ENCODE measurements around the gene UCP3. TPM values are rescaled to one million over a fixed set of nuclear protein-coding genes. Genes with fewer than 3 reads are reported as not detected.

The UCP3 gene
- polyA plus RNA-seq, 5 donors: 1.9 to 3.3 (median 3.1) TPM

DNA sequence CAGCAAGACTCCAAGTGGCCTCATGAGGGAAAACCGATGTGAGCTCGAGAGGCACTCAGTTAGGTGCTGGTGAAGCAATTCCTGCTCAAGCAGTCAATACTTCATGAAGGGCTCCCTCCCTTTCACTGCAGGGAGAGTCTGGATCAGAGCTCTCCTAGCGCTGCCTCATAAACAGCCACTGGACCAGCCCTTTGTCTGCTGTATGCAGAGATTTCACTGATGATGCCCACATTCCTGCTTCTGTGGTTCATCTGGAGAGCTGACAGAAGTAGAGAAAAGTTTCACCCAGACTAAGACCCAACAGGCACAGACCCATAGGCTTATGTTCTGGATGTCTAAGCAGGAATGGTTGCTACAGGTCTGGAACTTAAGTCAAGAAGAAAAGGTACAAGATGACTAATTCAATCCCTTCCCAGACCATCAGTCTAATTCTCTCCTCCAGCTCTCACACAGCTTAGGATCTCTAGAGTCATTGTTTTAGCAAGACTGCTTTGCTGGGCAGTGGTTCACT, 30.3 kb downstream of the UCP3 start:
- DNase-seq: no peak

DNA sequence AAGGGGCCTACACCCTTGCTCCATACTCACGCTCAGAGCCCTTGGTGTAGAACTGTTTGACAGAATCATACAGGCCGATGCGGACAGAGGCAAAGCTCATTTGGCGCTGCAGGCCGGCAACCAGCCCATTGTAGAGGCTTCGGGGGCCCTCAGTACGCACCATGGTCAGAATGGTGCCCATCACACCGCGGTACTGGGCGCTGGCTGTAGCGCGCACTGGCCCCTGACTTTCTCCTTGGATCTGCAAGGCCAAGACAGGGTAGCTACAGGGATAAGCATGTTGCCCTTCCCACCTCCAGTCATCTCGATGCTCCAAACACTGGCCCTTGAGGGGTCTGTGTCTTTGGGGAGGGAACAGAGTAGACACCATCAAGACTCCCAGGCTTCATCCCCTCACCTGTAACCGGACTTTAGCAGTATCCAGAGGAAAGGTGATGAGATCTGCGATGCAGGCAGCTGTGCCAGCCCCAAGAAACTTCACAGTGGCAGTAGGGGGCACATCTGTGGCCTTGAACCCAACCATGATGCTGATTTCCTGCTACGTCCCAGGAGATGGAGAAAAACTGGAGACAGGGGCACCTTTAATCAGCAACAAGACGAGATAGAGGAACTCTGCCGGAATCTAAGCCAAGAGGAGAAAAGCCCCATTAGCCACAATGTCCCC, 30.9 kb downstream of the UCP3 start:
- no peak for DNase-seq

DNA sequence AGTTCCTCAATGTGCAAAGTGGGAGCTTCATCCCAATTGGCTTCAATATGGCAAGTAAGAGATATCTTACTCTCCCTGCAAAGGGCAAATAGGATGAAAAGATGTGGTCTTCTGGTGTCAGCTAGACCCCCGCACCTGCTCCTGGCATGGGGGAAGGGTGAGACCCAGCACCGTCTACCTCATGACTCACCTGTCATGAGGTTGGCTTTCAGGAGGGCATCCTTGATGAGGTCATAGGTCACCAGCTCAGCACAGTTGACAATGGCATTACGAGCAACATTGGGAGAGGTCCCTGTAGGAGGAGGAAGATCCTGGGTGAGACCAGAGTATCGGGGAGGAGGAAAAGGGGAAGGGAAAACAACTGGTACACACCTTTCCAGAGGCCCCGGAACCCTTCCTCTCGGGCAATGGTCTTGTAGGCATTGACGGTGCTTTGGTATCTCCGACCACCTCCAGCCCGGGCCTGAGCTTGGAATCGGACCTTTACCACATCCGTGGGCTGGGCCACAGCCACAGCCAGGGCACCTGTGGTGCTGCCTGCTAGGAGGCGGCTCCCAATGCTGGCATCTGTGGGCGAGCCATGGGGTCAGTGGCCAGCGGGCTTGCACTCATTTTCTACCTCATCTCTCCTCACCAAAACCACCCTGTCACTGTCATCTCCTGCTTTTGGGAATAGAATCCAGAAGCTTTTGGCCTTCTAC, 32.3 kb downstream of the UCP3 start:
- DNase-seq: no peak

DNA sequence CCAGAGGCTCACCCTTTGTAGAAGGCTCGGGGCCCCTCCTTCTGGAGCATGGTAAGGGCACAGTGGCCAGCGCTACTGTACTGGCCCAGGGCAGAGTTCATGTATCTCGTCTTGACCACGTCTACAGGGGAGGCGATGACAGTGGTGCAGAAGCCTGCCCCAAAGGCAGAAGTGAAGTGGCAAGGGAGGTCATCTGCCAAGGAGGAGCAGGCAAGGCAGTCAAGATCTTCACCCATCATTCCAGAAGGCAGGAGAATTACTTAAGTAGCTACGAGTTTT, 33.5 kb downstream of the UCP3 start:
- DNase-seq: no peak

DNA sequence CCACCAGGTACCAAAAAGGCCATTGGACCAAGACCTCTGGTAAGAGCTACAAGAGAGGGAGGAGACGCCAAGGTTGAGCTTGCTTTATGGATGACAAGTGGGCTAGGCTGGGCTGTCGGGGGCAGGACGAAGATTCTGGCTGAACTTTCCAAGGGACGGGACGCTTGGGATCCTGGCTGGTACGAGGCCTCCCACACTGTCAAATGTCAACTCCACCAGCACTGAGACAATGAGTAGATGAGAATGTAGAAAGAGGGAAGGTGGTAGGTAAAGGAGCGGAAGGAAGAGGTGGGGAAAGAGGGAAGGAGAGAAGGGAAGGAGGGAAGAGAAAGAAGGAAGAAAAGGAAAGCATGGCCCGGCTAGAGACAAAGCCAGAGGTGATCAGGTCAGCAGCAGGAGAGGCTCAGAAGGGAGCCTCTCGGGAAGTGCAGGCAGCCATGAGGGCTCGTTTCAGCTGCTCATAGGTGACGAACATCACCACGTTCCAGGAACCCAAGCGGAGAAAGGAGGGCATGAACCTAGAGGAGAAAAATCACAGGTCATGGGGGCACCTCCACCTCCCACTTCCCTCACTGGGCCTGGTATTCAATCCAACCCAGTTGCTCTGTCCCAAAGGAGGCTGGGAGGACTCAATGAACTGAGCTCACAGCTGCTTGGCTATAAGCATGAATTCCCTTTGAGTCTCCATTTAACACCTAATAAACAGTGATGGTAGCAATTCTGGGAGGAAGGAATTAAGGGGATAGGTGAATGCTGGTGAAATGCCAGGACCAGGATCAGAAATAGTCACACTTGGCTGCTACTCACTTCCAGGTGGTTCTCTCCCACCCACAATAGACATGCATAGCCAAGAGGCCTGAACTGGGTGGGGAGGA, 34.0 kb downstream of the UCP3 start:
- no peak for DNase-seq

DNA sequence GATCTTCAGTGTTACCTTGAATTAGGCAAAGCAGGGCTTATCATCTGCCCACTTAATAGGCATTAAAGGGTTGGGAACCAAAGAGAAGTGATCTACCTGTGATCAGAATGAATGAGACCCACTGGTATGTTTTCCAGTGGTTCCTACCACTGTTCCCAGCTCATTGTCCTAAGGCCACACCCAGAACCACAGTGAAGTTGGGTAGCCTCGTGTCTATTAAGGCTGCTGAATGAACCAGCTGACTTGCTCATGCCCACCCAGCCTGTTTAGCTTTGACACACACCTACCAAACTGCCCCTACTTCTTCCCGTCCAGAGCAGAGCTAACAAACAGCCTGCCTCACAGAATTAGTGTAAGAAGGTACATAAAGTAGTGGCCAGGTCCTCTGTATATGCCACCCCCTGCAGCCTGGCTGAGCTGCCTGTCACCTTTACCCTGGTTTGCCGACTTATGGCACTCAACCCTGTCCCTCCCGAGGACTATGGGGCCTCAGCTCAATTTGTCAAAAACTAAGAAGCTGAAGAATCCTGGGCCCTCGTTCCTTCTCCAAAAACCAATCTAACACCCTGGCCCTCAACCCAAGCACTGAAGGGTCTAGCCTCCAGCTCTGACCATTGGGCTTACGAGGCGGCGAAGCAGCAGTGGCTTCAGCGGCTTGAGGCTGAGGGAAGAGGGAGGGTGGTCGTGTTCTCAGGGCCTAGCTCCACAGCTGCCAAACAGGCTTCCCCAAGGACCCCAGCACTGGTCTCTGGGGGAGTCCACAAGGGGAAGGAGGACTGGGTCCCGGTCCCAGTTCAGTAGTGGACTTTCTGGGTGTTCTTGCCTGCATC, 36.0 kb downstream of the UCP3 start:
- DNase-seq: no peak

DNA sequence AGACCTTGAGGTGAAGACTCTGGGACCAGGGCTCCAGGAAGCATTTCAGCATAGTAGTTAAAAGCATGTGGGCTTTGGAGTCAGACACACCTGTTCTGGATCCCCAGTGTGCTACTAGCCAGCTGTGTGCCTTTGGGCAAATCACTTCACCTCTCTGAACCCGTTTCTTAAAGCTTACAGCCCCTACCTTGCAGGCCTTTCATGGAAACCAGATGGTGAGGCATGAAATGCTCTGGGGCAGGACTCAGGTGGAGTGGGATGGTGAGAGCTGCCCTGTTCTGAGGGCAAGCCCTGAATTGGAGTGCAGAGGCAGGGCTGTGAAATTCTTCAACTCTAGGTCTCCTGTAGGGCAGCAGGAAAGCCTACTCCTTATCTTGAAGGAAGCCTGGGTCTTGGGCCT, 36.7 kb downstream of the UCP3 start:
- DNase-seq: no peak

DNA sequence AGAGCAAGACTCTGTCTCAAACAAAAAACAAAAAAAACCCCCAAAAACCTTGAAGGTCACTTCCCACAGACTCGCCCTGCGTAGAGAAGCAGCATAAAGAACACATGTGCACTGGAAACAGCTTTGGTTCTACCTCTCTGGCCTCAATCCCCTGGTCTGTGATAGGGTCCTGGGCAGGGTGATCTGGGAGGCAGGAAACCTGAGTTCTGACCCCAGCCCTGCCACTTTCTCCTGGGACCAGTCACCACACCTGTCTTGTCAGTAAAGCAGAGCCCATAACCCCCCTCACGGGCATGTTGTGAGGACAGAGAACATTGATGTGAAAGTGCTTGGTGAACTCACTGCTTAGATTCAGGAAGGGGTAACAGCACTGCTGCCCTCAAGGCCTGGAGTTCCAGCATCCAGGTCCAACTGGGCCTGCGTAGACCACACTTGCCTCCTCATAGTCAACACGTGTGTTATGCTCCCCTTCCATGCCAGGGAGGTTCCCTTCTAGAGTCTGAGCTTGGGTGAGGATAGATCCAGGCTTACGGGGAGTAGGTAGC, 37.6 kb downstream of the UCP3 start:
- DNase-seq: no peak

DNA sequence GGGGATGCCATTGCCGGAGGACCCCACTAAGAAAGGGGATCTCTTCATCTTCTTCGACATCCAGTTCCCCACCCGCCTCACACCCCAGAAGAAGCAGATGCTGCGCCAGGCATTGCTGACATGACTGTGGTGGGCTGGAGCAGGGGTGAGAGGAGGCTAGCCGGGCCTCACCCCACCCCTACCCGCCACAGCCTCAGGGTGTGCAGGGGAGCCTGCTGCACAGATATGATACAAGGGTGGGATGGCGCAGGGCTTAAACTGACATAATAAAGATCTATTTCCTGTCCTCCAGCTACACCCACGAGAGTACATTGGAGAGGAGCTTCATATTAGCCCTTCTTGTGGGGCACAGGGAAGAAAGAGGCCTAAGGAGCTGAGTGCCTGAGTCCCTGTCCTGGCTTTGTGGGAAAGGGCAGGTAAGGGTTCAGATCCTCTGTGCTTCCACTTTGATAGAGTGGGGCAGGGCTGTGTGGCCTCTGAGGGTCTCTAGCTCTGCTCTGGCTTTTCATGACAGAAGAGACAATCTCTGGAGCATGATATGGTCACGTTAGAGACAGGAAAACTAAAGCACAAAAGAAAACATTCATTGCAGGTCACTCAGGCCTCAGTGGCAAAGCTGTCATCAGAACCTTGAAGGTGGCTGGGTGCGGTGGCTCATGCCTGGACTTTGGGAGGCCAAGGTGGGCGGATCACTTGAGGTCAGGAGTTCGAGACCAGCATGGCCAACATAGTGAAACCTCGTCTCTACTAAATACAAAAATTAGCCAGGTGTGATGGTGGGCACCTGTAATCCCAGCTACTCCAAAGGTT, 38.7 kb downstream of the UCP3 start:
- no peak for DNase-seq

DNA sequence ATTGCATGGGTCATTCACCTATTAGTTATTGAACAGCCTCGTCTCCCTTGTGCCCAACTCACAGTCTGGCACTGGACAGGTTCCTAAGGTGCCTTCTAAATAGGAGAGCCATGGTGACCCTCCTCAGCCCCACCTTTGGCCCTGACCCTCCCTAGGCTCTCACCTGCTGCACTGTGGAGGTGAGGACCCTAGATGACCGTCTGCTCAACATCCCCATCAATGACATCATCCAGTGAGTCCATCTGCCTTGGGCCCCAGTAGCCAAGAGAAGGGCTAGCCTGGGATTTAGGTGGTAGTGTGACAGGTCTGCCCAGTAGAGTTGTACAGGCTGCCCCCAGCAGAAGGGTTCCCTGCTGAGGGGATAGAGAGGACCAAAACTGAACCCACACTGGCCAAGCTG, 39.8 kb downstream of the UCP3 start:
- no peak for DNase-seq

DNA sequence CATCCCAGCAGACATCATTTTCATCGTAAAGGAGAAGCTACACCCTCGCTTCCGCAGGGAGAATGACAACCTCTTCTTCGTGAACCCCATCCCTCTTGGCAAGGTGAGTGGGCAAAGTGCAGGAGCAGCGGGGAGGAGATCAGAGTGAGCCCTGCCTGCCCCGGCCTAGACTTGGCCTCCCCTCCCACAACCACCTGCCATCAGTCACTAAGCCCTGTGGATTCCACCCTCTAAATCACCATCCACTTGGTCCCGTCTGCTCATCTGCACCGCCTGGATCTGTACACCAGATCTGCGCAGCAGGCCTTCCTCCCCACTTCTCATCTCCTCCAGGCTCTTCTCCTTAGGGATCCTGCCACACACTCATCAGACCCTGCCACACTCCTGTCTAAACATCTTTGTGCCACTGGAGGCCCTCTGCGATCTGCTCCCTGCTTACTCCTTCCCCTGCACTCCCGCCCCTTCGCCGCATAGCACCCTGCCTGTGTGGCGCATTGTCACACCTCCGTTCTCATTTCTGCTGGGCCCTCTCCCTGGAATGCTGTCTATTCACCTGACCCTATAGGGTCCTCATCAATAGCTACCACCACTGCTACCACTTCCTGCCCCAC, 40.4 kb downstream of the UCP3 start:
- no peak for DNase-seq

DNA sequence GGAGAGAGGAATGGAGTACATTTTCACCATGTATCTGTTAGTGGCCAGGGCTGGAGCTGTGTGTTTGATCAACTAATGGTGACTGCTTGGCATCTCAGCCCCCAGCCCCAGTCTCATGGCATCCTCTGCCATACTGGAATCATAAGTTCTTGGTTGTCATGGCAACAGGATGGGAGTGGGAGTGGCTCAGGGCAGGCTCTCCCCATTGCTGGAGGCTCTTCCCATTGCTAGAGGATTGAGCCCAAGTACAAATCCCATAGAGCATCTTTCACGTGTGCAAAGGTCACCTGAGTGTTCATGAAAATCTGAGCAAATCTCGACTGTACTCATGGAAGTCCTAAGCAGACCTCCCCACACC, 43.1 kb downstream of the UCP3 start:
- no peak for DNase-seq

DNA sequence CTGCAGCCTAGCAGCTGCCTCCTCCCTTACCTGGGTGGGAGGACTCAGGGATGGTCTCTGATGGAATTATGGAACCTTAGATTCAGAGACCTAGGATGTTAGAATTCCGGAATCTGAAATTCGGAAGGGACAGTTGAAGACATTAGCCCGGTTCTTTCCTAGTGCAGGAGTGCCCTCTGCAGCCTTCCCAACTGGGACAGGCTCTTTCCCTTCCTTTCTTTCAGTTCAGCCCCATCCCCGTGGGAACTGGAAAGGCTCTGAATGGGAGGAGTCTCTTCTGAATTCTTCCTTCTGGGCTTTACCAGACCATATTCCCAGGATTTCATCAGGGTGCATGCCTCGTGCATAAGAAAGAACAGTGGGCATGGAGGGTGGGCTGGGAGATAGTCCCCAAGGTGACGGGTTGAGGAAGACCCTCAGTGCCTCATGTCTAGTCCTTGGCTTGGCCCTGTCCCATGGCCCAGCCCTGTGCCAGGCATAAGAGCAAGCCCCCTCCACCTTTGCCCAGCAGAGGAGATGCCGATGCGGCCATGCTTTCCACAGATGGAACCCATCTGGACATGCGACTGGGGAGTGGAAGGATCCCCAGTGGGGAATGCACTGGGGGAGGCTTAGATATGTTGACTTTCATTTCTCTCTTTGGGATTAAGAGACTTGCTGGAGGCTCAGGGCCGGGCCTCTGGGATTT, 43.7 kb downstream of the UCP3 start:
- DNase-seq: no peak

DNA sequence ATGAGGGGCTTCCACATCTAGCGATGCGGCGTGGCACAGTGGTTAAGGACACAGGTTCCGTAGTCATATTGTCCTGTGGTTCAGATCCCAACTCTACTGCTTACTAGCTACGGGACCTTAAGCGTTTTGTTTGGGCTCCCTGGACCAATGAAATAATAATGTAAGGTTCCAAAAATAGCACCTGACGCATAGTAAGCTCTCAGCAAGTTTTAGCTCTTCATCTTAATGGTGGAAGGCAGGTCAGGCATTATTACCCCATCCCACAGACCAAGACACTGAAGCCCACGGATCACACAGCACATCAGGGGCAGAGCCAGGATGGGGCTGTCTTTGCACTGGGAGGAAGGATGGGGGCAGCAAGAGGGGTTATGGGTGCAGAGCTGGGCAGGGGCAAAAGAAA, 45.0 kb downstream of the UCP3 start:
- no peak for DNase-seq

DNA sequence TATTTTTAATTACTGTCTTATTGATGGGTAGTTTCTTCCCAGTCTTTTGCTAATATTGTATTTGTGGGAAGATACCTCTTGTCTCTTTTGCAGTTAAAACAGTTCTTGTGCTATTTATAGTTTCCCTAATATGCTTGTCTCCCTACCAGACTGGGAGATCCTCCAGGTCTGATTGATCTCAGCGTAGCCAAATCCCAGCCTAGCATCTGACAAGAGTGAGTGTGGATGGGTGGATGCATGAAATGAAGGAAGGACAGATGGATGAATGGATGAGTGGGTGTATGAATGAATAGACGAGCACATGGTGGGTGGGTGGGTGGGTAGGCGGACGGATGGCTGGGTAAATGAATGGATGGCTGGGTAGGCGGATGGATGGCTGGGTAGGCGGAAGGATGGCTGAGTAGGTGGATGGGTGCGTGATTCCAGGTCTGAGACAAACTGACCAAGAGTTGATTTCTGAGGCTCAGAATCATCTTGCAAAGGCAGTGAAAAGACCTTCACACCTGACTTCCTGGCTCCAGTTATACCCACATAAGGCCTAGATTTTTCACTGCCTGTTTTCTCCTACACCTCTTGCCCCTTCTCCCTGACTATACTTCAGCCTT, 46.7 kb downstream of the UCP3 start:
- DNase-seq: no peak

DNA sequence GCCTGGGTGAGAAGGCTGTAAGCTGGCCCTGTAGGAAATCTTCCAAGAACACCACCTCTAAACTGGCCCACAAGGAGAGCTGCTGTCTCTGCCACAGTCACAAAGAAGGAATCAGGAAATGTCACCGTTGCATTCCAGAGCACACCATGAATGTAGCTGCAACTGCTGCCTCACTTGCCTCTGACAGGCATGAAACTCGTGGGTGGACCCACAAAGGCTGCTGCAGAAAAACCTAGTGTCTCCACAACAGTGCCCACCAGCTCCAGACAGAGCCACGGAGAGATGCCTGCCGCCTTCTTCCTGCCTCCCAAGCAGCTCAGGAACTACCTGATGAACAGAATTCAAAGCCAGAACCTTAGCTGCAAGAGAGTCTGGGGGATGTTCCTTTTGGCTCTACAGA, 47.6 kb downstream of the UCP3 start:
- DNase-seq: no peak

DNA sequence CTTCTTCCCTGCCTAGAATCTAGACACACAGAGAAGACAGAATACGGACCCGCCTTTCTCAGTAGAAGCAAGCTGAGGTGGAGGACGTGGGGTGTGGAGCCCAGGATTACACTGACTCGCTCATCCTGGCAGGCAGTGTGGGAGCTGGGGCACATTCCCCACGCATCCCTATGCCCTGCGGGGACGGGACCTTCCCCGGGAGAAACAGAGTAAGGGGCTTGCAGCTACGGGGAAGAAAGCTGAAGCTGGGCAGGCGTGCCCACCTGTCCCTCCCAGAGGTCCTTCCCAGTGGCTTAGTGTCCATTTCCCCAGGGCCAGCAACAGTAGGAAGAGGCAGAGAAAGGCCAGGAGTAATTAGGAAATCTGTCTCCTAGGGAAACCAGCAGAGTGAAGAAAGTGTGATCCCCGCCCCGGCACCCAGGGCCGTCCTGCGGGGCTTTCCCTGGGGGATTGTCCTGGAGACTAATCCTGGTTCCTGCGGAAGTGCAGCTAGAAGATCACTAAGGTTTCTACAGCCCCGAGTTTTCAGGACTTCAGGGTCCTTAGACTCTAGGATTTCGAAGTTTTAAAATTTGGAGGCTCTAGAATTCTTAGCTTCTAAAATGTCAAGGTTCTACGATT, 50.3 kb downstream of the UCP3 start:
- DNase-seq: no peak

DNA sequence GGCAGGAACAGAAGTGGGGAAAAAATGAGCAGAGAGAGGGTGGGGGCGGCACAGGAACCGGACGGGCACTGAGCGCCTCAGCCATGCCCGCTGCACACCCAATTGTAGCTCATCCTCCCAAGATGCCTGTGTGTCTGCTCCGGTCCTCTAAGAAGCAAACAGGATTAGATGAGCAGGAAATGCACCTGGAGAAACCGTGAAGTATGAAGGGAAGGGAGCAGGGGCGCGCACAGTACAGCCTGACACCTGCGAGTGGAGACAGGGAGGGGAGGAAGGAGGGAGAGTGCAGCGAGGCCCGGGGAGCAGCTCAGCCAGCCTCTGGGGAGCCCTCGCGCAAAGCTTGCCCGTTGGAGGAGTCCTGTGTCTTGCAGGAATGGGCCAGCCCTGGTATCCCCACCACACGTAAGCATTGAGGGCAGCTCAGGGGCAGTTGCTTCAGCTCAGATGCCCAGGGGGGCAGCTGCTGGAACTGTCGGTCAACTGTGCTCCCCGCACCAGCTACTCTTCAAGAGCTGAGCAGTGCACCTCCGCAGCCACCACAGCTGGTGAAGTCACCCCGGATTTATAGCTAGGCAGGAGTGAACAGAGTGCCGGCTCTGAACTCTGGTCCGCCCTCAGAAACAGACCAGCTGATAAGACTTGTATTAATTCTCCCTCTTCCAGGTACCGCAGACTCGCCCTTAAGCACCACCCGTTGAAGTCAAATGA, 51.1 kb downstream of the UCP3 start:
- DNase-seq: no peak

Measured in right lung (tissue), 5 donors.